GM12891 (cell line): Measurements from ENCODE around the gene OPALIN.

Source experiments
- POLR2A ChIP-seq: IDR thresholded peaks from 2 replicates; pipeline ENCODE4 v1.6.1; 2011; ENCODE audit warnings: low read depth, low read length, control low read depth
- POLR2AphosphoS5 ChIP-seq: IDR thresholded peaks from 2 replicates; pipeline ENCODE4 v1.6.1; 2011; ENCODE audit warnings: low read depth, low read length, control low read depth
- POU2F2 ChIP-seq: IDR thresholded peaks from 2 replicates; pipeline ENCODE4 v1.6.1; 2011; ENCODE audit warnings: low read depth, mild to moderate bottlenecking, control low read depth, low read length, moderate library complexity
- SPI1 ChIP-seq: IDR thresholded peaks from 2 replicates; pipeline ENCODE4 v1.6.1; 2011; ENCODE audit warnings: low read depth, low read length, control low read depth
- TAF1 ChIP-seq: IDR thresholded peaks from 2 replicates; pipeline ENCODE4 v1.6.1; 2011; ENCODE audit warnings: low read depth, low read length, control low read depth

GRCh38 chr10:96357038-96357620, 1.7 kb downstream of the OPALIN start:
- TF ChIP-seq TAF1 = no peak
- no peak for TF ChIP-seq POLR2A
- TF ChIP-seq POLR2AphosphoS5 = no peak
- TF ChIP-seq SPI1 = no peak
- no peak for TF ChIP-seq POU2F2
